ENCODE measurements around the gene DNAH14. TPM values are rescaled to one million over a fixed set of nuclear protein-coding genes. Genes with fewer than 3 reads are reported as not detected.
"Not testable (repeated sequence)": the region's sequence is repeated elsewhere in the genome, so short reads cannot be mapped to it uniquely, and the experiment has no call there.

Gene DNAH14
- polyA plus RNA-seq = 9.6 and 24.9 TPM in 2 replicates
- polyA minus RNA-seq = 76.2 and 99.9 TPM in 2 replicates

DNA sequence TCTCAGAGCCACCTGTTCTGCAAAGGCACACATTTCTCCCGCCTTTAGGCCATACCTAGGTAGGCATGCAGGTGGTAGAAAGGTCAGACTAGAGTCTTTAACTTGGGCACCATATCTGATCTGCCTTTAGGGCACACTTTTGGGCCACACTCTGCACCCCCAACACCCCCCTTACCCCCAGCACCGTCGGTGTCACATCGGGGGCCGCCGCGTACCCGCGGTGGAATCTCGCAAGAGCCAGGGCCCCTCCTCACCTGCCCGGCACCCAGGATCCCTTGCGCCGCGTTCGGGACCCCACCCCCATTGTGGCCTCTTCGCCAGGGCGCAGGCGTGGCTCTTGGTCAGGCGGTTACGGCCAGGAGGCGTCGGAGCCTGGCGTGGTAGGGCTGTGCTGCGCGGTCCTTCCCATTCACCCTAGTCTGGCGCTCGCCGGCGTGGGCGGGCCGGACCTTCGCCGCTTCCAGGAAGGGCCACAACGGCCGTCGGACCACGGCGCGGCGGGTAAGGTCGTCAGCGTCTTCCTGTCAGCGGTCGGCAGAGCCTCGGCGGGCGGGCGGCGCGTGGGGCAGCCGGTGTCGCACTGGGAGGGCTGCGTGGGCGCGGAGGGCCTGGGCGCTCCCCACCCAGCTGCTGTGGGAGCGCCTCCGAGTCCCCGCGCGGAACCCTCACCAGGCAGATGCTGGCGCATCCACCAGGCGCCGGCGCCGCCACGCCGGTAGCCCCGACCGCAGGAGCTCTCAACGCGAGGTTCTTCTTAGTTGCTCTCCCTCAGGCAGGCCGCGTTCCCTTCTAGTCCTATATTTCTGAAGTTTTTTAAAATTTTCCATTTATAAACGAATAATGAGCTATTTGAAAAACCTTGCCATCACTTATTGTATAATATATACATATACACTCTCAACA is at the start of gene DNAH14:
Gene DNAH14 (plus strand): TSS at position 341 of the 903 bp plus-strand sequence. CDS start 23,028 bp downstream, outside the sequence.
- Histone ChIP-seq H2AFZ (ENCODE audit: low read depth, low read length) (peak within 1 kb of the TSS; percentile 46), H3K27ac (ENCODE audit: low read length) (no peak within 1 kb of the TSS), H4K20me1 (ENCODE audit: insufficient read depth) (no peaks in the 10 kb centered on the region), H3K9ac (ENCODE audit: low read length) (peak within 1 kb of the TSS; percentile 56), H3F3A (ENCODE audit: insufficient read depth, low read length, poor library complexity, severe bottlenecking) (no peaks in the 10 kb centered on the region), H3K27me3 (ENCODE audit: insufficient read depth, low read depth, low read length) (no peaks in the 10 kb centered on the region), H3K4me3 (ENCODE audit: low read length) (peak within 1 kb of the TSS; percentile 75), H3K4me2 (ENCODE audit: low read length) (peak within 1 kb of the TSS; percentile 10), H3K36me3 (ENCODE audit: insufficient read depth, low read length) (no peaks in the 10 kb centered on the region), H3K9me3 (ENCODE audit: low read length) (no peaks in the 10 kb centered on the region), H3K9me2 (ENCODE audit: insufficient read depth, low read length) (no peaks in the 10 kb centered on the region), H3K79me2 (replicated peaks; ENCODE audit: insufficient read depth, low read length) (peaks cover 4% of the 10 kb centered on the region)
- no peak for TF ChIP-seq EZH2 (IDR thresholded peaks at IDR 0.05; ENCODE audit: borderline replicate concordance, insufficient read depth, low read length, poor library complexity, severe bottlenecking)
- TF ChIP-seq POLR2AphosphoS5 (IDR thresholded peaks at IDR 0.05) = peak; percentile 21
- TF ChIP-seq MXI1 (conservative IDR thresholded peaks at IDR 0.05; ENCODE audit: poor library complexity, severe bottlenecking) = no peak

DNA sequence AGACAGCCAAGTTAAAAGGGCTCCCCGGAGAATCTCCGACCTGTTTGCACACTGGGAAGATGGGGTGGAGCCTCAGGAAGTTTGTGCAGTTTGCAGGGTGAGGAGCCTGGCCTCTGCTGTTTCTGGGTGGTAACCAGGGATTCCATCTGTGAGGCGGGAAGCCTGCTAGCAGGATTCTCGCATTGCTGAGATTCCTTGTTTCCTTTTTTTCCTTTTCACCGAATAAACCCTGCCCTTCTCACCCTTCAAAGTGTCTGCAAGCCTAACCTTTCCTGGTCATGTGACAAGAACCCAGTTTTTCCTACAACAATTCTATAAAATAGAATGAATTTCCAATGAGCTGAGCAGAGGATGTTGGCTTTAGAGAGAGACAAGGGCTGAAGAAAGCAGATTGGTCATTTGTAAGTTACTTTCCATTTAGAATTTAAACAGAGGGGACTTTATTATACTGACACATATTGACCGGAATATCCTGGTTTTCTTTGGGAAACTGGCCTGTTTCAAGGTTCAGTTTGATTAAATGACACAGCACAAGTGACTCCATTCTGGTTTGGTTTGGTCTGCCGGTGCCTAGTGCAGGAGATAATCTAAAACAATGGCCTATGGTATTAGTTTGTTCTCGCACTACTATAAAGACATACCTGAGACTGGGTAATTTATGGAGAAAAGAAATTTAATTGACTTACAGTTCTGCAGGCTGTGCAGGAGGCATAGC is 48.7 kb upstream of the DNAH14 start:
- no peak overlapping the region for H3K4me2 ChIP-seq (ENCODE audit: low read length)
- no peak overlapping the region for H2AFZ ChIP-seq (ENCODE audit: low read depth, low read length)
- no peaks in the 10 kb centered on the region for H3K9me3 ChIP-seq (ENCODE audit: low read length)
- H3K4me3 ChIP-seq (ENCODE audit: low read length) = no peak overlapping the region
- H4K20me1 ChIP-seq (ENCODE audit: insufficient read depth) = no peaks in the 10 kb centered on the region
- H3K79me2 ChIP-seq (replicated peaks; ENCODE audit: insufficient read depth, low read length) = no peaks in the 10 kb centered on the region
- TF ChIP-seq, protein P1, sequence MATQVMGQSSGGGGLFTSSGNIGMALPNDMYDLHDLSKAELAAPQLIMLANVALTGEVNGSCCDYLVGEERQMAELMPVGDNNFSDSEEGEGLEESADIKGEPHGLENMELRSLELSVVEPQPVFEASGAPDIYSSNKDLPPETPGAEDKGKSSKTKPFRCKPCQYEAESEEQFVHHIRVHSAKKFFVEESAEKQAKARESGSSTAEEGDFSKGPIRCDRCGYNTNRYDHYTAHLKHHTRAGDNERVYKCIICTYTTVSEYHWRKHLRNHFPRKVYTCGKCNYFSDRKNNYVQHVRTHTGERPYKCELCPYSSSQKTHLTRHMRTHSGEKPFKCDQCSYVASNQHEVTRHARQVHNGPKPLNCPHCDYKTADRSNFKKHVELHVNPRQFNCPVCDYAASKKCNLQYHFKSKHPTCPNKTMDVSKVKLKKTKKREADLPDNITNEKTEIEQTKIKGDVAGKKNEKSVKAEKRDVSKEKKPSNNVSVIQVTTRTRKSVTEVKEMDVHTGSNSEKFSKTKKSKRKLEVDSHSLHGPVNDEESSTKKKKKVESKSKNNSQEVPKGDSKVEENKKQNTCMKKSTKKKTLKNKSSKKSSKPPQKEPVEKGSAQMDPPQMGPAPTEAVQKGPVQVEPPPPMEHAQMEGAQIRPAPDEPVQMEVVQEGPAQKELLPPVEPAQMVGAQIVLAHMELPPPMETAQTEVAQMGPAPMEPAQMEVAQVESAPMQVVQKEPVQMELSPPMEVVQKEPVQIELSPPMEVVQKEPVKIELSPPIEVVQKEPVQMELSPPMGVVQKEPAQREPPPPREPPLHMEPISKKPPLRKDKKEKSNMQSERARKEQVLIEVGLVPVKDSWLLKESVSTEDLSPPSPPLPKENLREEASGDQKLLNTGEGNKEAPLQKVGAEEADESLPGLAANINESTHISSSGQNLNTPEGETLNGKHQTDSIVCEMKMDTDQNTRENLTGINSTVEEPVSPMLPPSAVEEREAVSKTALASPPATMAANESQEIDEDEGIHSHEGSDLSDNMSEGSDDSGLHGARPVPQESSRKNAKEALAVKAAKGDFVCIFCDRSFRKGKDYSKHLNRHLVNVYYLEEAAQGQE (IDR thresholded peaks at IDR 0.05; ENCODE audit: borderline replicate concordance) = no peak
- TF ChIP-seq TAF1 (IDR thresholded peaks at IDR 0.05; ENCODE audit: low read depth) (no peak), MXI1 (conservative IDR thresholded peaks at IDR 0.05; ENCODE audit: poor library complexity, severe bottlenecking) (no peak), CTCF (IDR thresholded peaks at IDR 0.05; ENCODE audit: poor library complexity, severe bottlenecking) (no peak), POLR2AphosphoS5 (IDR thresholded peaks at IDR 0.05) (no peak), EP300 (conservative IDR thresholded peaks at IDR 0.05; ENCODE audit: poor library complexity, severe bottlenecking) (no peak), RAD21 (conservative IDR thresholded peaks at IDR 0.05) (no peak), EZH2 (IDR thresholded peaks at IDR 0.05; ENCODE audit: borderline replicate concordance, insufficient read depth, low read length, poor library complexity, severe bottlenecking) (no peak), SMC3 (conservative IDR thresholded peaks at IDR 0.05; ENCODE audit: poor library complexity) (no peak)
- H3K27ac ChIP-seq (ENCODE audit: low read length) = no peak overlapping the region
- no peaks in the 10 kb centered on the region for H3K36me3 ChIP-seq (ENCODE audit: insufficient read depth, low read length)
- no peaks in the 10 kb centered on the region for H3K27me3 ChIP-seq (ENCODE audit: insufficient read depth, low read depth, low read length)
- no peaks in the 10 kb centered on the region for H3K9me2 ChIP-seq (ENCODE audit: insufficient read depth, low read length)
- H3K9ac ChIP-seq (ENCODE audit: low read length) = no peak overlapping the region
- H3F3A ChIP-seq (ENCODE audit: insufficient read depth, low read length, poor library complexity, severe bottlenecking) = no peaks in the 10 kb centered on the region

DNA sequence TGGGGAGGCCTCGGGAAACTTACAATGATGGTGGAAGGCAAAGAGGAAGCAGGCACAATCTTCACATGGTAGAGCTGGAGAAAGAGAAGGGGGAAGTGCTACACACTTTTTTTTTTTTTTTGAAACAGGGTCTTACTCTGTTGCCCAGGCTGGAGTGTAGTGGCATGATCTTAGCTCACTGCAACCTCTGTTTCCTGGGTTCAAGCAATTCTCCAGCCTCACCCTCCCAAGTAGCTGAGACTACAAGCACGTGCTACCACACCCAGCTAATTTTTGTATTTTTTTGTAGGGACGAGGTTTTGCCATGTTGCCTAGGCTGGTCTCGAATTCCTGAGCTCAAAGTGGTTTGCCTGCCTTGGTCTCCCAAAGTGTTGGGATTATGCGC is 48.2 kb upstream of the DNAH14 start:
- H3K79me2 ChIP-seq (replicated peaks; ENCODE audit: insufficient read depth, low read length); H3F3A ChIP-seq (ENCODE audit: insufficient read depth, low read length, poor library complexity, severe bottlenecking); H3K9ac ChIP-seq (ENCODE audit: low read length); H2AFZ ChIP-seq (ENCODE audit: low read depth, low read length); H4K20me1 ChIP-seq (ENCODE audit: insufficient read depth); H3K9me2 ChIP-seq (ENCODE audit: insufficient read depth, low read length); H3K4me2 ChIP-seq (ENCODE audit: low read length); H3K36me3 ChIP-seq (ENCODE audit: insufficient read depth, low read length); H3K27ac ChIP-seq (ENCODE audit: low read length); H3K27me3 ChIP-seq (ENCODE audit: insufficient read depth, low read depth, low read length); H3K4me3 ChIP-seq (ENCODE audit: low read length); H3K9me3 ChIP-seq (ENCODE audit: low read length): not testable (repeated sequence)
